HG03064 (cell line): ENCODE measurements around the gene PROM2.
"Not testable (repeated sequence)": the region's sequence is repeated elsewhere in the genome, so short reads cannot be mapped to it uniquely, and the experiment has no call there.

Experiments used
- ATAC-seq: cut with Tn5 transposase; IDR thresholded peaks from one replicate; pipeline ENCODE4 v1.9.1; 2021; ENCODE audit warnings: low read depth; ENCODE audit not compliant: unreplicated experiment

Gene PROM2

GRCh38 chr2:95274291-95275150 lies at the start of gene PROM2:
Gene PROM2, plus strand, starts transcription at chr2:95274449. Its CDS starts 137 bp downstream, at chr2:95274586.
- ATAC-seq = no peak

- ATAC-seq = no peak
Measured at GRCh38 chr2:95225658-95226057, 48.6 kb upstream of the PROM2 start.

- ATAC-seq = no peak
Measured at GRCh38 chr2:95231723-95232122, 42.5 kb upstream of the PROM2 start.

GRCh38 chr2:95232232-95232631 lies 42.0 kb upstream of the PROM2 start:
- ATAC-seq = no peak

GRCh38 chr2:95234286-95234785 lies 39.9 kb upstream of the PROM2 start:
- no peak for ATAC-seq

- no peak for ATAC-seq
Measured at GRCh38 chr2:95234816-95235215, 39.4 kb upstream of the PROM2 start.

GRCh38 chr2:95238131-95238530 lies 36.1 kb upstream of the PROM2 start:
- ATAC-seq = no peak

GRCh38 chr2:95240091-95240490 lies 34.2 kb upstream of the PROM2 start:
- ATAC-seq = no peak

- ATAC-seq = no peak
Measured at GRCh38 chr2:95240556-95240955, 33.7 kb upstream of the PROM2 start.

GRCh38 chr2:95242084-95242483 lies 32.2 kb upstream of the PROM2 start:
- ATAC-seq = not testable (repeated sequence)

- no peak for ATAC-seq
Measured at GRCh38 chr2:95258271-95258670, 16.0 kb upstream of the PROM2 start.

GRCh38 chr2:95260028-95261023 lies 13.9 kb upstream of the PROM2 start:
- no peak for ATAC-seq

GRCh38 chr2:95261602-95262001 lies 12.6 kb upstream of the PROM2 start:
- ATAC-seq = no peak

GRCh38 chr2:95262896-95263542 lies 11.2 kb upstream of the PROM2 start:
- no peak for ATAC-seq

- no peak for ATAC-seq
Measured at GRCh38 chr2:95264624-95265023, 9.6 kb upstream of the PROM2 start.

- ATAC-seq = no peak
Measured at GRCh38 chr2:95265182-95265581, 9.1 kb upstream of the PROM2 start.

- ATAC-seq = no peak
Measured at GRCh38 chr2:95266781-95267430, 7.3 kb upstream of the PROM2 start.

- no peak for ATAC-seq
Measured at GRCh38 chr2:95267458-95268210, 6.6 kb upstream of the PROM2 start.
